ENCODE measurements around the gene SLC13A2. TPM values are rescaled to one million over a fixed set of nuclear protein-coding genes. Genes with fewer than 3 reads are reported as not detected.

SLC13A2 gene
- total RNA-seq, 2 donors from 2014 or later, result not detected

DNA sequence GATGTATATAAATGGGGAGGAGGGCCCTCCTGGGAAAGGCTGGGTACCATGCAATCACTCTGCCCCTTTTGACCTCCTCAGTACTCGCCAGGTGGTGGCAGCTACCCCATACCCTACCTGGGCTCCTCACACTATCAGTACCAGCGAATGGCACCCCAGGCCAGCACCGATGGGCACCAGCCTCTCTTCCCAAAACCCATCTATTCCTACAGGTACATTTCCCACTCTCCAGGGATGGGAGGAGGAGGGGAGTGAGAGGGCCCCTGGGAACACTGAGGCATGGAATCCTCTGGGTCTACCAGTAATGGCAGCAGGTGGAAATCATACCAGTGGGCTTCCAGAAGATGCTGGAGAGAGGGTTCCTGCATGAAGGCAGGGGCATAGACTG is 55.6 kb downstream of the SLC13A2 start:
- DNase-seq (ENCODE audit: low spot score), result no peak
- no peaks in the 10 kb centered on the region for H3K4me1 ChIP-seq
- H3K4me3 ChIP-seq, result no peak overlapping the region
- H3K9me3 ChIP-seq, result no peaks in the 10 kb centered on the region
- no peaks in the 10 kb centered on the region for H3K27me3 ChIP-seq
- H3K27ac ChIP-seq, result no peak overlapping the region
- TF ChIP-seq, protein P1, sequence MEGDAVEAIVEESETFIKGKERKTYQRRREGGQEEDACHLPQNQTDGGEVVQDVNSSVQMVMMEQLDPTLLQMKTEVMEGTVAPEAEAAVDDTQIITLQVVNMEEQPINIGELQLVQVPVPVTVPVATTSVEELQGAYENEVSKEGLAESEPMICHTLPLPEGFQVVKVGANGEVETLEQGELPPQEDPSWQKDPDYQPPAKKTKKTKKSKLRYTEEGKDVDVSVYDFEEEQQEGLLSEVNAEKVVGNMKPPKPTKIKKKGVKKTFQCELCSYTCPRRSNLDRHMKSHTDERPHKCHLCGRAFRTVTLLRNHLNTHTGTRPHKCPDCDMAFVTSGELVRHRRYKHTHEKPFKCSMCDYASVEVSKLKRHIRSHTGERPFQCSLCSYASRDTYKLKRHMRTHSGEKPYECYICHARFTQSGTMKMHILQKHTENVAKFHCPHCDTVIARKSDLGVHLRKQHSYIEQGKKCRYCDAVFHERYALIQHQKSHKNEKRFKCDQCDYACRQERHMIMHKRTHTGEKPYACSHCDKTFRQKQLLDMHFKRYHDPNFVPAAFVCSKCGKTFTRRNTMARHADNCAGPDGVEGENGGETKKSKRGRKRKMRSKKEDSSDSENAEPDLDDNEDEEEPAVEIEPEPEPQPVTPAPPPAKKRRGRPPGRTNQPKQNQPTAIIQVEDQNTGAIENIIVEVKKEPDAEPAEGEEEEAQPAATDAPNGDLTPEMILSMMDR (IDR thresholded peaks at IDR 0.05), result no peak
- H3K36me3 ChIP-seq, result no peaks in the 10 kb centered on the region

DNA sequence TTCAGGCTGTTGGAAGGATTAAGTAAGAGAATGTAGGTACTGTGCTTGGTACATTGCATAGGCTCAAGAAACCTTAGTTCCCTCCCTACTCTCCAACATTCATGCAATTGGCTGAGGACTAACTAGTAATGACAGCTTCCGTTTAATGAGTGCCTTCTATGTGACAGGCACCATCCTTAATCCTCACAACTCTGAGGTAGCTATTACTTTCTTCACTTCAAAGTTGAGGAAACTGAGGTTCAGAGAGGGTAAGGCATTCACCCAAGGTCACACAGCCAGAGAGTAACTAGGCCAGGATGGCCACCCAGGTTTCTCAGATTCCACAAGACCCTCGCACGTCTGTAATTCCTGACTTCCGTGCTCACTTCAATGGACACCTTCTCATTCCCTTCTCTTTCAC is 56.8 kb downstream of the SLC13A2 start:
- H3K27ac ChIP-seq, result no peak overlapping the region
- no peaks in the 10 kb centered on the region for H3K27me3 ChIP-seq
- no peaks in the 10 kb centered on the region for H3K36me3 ChIP-seq
- TF ChIP-seq, protein P1 (IDR thresholded peaks at IDR 0.05), result no peak
- no peaks in the 10 kb centered on the region for H3K9me3 ChIP-seq
- DNase-seq (ENCODE audit: low spot score), result no peak
- no peak overlapping the region for H3K4me3 ChIP-seq
- no peaks in the 10 kb centered on the region for H3K4me1 ChIP-seq

DNA sequence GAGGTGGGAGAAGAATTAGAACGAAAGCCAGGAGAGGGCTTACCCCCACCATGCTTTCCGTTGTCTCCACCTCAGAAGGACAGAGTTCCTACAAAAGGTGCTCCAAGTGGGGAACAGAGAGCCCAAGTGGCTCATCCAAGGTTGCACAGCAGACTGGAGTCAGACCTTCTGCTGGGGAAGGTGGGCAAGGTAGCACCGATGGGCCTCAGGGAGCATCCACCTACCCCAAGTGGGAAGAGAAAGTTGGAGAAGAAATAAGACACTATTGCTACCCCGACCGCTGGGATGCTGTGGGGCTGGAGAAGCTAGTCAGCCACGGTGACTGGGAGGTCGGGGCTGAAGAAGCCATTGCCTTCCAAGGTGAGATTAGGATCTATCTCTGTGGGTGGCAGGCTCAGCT is 57.5 kb downstream of the SLC13A2 start:
- Histone ChIP-seq H3K9me3 (no peaks in the 10 kb centered on the region), H3K4me1 (no peaks in the 10 kb centered on the region), H3K36me3 (no peaks in the 10 kb centered on the region), H3K4me3 (no peak overlapping the region), H3K27ac (no peak overlapping the region), H3K27me3 (no peaks in the 10 kb centered on the region)
- TF ChIP-seq, protein P1 (IDR thresholded peaks at IDR 0.05), result no peak
- no peak for DNase-seq (ENCODE audit: low spot score)

DNA sequence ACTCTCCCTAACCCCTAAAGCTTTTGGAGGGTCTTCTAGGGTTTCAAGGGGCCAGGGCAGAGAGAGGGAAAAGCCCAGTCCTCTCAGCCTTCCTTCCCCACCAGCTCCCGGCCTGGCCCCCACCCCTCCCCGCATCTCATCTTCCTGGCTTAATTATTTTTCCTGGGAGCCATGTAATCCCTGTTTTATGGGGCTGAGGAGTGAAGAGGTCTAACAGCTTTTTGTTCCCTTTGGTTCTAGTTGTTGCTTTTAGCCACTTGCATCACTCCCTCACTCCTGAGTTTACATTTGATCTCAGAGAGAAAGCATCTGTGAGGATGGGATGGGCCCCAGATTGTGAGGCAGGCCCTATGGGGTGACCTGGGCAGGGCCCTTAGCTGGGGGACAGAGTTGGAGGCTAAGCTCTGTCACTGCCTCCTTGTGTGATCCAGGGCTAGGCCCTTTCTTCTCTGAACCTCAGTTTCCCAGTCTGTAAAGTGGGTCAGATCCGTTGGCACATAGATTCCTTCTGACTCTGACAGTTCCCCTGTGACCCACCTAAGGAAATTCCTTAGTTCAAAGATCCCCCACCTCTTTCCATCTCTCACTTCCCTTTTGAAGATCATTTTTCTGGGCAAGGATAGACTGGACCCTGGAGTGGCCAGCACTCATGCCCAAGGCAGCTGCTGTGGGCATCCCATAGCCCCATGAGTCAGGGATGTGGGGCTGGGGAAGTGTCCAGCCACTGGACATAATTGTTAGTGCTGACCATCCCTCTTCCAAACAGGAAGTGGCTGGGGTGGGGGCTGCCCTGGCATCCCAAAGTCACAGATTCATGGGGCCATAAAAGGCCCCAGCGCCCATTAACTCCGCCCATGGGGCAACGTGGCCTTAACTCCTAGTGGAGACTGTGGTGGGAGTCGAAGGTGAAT is 58.9 kb downstream of the SLC13A2 start:
- TF ChIP-seq, protein P1 (IDR thresholded peaks at IDR 0.05), result no peak

DNA sequence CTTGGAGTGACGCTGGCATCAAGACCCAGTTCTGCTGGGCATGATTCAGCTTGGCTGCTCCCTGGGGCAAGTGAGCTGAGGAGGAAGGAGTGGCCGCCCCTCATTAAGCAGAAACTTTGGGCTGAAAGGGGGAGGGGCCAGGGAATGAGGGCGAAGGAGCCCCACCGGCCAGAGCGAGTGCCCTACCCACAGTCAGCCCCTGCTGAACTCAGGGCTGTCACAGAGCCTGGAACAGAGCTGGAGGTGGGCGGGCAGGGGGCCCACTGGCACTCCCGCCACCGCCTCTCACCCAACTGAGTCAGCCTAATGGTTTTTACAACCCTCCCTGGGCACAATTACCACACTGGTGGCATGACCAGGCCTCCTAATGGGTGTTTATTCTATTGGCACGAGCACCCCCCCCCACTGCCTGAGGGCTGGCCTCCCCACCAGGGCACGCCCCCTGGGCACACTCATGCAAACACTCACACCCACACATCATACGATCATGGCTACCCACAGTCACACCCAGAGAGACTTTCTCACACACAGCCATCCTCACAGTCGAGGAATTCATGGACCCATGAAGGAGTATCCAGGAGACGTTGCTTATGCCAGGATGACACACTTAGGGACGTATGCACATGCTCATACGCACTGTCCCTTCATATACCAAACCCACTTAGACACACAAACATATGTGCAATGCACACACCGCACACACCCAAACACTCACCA is 59.8 kb downstream of the SLC13A2 start:
- DNase-seq (ENCODE audit: low spot score), result no peak
- no peaks in the 10 kb centered on the region for H3K9me3 ChIP-seq
- H3K36me3 ChIP-seq, result no peaks in the 10 kb centered on the region
- no peak overlapping the region for H3K4me3 ChIP-seq
- no peak overlapping the region for H3K27ac ChIP-seq
- H3K27me3 ChIP-seq, result no peaks in the 10 kb centered on the region
- H3K4me1 ChIP-seq, result no peaks in the 10 kb centered on the region
- TF ChIP-seq, protein P1 (IDR thresholded peaks at IDR 0.05), result no peak

More for the DNA sequence above, 58.9 kb downstream of the SLC13A2 start:
- Histone ChIP-seq H3K4me3 (no peak overlapping the region), H3K27me3 (no peaks in the 10 kb centered on the region), H3K27ac (no peak overlapping the region), H3K4me1 (no peaks in the 10 kb centered on the region), H3K9me3 (no peaks in the 10 kb centered on the region), H3K36me3 (no peaks in the 10 kb centered on the region)
- DNase-seq (ENCODE audit: low spot score), result no peak
